ENCODE measurements around the gene OR5C1. TPM values are rescaled to one million over a fixed set of nuclear protein-coding genes. Genes with fewer than 3 reads are reported as not detected.
"Not testable (repeated sequence)": the region's sequence is repeated elsewhere in the genome, so short reads cannot be mapped to it uniquely, and the experiment has no call there.

Gene OR5C1
- total RNA-seq, 8 experiments from 2014 or later, result 0.25 to 0.52 TPM; not detected in 6

DNA sequence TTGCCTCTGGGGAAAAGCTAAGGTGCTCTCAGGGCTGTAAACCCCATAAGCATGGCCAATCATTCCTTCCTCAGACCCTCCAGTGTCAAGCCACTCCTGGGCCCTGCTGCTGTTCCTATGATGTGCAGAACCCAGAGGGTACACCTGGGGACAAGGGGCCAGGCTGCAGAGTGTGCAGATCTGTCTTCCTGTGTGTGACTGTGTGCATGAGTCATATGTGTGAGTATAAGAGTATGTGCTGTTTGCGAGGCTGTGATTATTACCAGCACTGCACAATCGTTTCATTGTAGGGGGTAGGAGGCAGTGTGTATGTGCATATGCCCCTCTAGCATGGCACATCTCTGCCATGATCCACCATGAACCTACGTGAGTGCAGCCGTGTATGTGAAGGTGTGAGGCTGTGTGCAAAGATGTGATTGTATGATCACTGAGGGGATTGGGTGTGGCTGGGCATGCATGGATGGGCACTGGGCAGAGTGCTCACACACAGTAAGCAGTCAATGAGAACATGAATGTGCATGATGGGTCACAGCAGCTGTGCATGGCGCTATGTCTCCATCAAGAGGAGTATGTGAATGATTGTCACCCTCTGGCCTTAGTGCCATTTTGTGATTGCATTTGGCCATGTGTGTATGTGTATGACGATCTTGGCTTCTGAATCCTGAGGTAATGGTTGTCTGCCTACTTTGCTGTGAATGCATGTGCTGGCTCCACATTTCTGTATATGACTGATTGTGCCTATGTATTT lies 8.8 kb downstream of the OR5C1 start:
- no peak overlapping the region for H3K27ac ChIP-seq
- no peak overlapping the region for H3K4me3 ChIP-seq
- H3K4me1 ChIP-seq (replicated peaks in 1 of 2), result no peaks in the 10 kb centered on the region
- no peak for ATAC-seq (replicated peaks in 6 of 8)
- WGBS, 10 experiments, result 39 to 93% (median 62%) methylated on average over 1 to 4 of the region's 6 CpGs; no CpG with 5 or more reads in 2 of the 10 experiments
- in situ Hi-C loops (cut with MboI; ENCODE audit: low pct_unique_long_range_greater_than_20kb in 2 of 9, low sequenced_read_pairs in 9 of 9, unreplicated experiment in 9 of 9), result no loop called here

DNA sequence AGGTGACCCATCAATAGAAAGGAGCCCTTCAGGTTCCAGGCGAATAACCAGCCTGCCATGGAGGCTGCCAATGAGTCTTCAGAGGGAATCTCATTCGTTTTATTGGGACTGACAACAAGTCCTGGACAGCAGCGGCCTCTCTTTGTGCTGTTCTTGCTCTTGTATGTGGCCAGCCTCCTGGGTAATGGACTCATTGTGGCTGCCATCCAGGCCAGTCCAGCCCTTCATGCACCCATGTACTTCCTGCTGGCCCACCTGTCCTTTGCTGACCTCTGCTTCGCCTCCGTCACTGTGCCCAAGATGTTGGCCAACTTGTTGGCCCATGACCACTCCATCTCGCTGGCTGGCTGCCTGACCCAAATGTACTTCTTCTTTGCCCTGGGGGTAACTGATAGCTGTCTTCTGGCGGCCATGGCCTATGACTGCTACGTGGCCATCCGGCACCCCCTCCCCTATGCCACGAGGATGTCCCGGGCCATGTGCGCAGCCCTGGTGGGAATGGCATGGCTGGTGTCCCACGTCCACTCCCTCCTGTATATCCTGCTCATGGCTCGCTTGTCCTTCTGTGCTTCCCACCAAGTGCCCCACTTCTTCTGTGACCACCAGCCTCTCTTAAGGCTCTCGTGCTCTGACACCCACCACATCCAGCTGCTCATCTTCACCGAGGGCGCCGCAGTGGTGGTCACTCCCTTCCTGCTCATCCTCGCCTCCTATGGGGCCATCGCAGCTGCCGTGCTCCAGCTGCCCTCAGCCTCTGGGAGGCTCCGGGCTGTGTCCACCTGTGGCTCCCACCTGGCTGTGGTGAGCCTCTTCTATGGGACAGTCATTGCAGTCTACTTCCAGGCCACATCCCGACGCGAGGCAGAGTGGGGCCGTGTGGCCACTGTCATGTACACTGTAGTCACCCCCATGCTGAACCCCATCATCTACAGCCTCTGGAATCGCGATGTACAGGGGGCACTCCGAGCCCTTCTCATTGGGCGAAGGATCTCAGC lies 11.6 kb downstream of the OR5C1 start, which contains the start of gene OR1K1:
Gene OR1K1, plus strand, starts transcription at position 58 of the 995 bp plus-strand sequence. Its CDS starts 0 bp downstream, at position 58.
- in situ Hi-C loops (cut with MboI; ENCODE audit: low pct_unique_long_range_greater_than_20kb in 2 of 9, low sequenced_read_pairs in 9 of 9, unreplicated experiment in 9 of 9), result loop anchor here in 6 of 9 experiments (10.0 to 25.0 kb wide), 4 partner anchors 336 to 688 kb away; no protein-coding TSS in a partner anchor
- 60 to 100% (median 80%) methylated on average over 1 to 13 of the region's 30 CpGs for WGBS, 10 experiments
- no peak within 1 kb of the TSS for H3K4me3 ChIP-seq
- no peaks in the 10 kb centered on the region for H3K4me1 ChIP-seq (replicated peaks in 1 of 2)
- H3K27ac ChIP-seq, result no peak within 1 kb of the TSS
- ATAC-seq (replicated peaks in 6 of 8), result no peak

GRCh38 chr9:122806661-122807060 lies 17.9 kb downstream of the OR5C1 start:
- Histone ChIP-seq H3K4me1 (replicated peaks in 1 of 2) (no peaks in the 10 kb centered on the region), H3K4me3 (no peak overlapping the region), H3K27ac (no peak overlapping the region)
- in situ Hi-C loops (cut with MboI; ENCODE audit: low pct_unique_long_range_greater_than_20kb in 2 of 9, low sequenced_read_pairs in 9 of 9, unreplicated experiment in 9 of 9), result loop anchor here in 6 of 9 experiments (10.0 to 25.0 kb wide), 4 partner anchors 342 to 694 kb away; no protein-coding TSS in a partner anchor
- 60 to 94% (median 80%) methylated on average over 1 to 3 of the region's 4 CpGs; no CpG with 5 or more reads in 3 of the 10 experiments for WGBS, 10 experiments
- no peak for ATAC-seq (replicated peaks in 6 of 8)

DNA sequence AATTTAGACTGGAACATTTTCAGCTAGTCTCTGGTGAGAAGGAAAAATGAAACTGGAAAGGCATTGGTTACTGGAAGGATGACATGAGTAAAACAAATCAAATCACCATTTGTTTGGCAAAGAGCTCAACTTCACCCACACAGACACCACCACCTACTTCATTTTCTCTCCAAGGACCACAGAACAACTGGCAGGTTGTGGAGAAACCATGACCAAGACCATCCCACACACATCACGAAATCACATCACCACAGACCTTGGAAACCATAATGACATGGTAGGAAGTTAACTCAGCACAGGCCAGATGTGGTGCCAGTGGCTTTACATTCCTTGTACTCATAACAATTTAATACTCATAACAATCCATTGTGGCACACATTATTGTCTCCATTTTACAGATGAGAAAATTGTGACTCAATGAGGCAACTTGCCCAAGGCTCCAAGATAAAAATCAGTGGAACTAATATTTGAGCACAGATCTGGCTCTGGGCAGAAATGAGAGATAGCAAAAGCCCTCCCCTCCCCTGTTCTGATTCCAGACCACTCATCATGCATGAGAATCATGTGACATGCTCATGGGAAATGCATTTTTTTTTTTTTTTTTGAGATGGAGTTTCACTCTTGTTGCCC lies 18.7 kb downstream of the OR5C1 start:
- 0 to 60% (median 43%) methylated on average over 1 of the region's 1 CpG; no CpG with 5 or more reads in 7 of the 10 experiments for WGBS, 10 experiments
- Histone ChIP-seq H3K4me1 (replicated peaks in 1 of 2) (no peaks in the 10 kb centered on the region), H3K27ac (no peak overlapping the region), H3K4me3 (no peak overlapping the region)
- no peak for ATAC-seq (replicated peaks in 6 of 8)
- in situ Hi-C loops (cut with MboI; ENCODE audit: low pct_unique_long_range_greater_than_20kb in 2 of 9, low sequenced_read_pairs in 9 of 9, unreplicated experiment in 9 of 9), result loop anchor here in 6 of 9 experiments (10.0 to 25.0 kb wide), 4 partner anchors 343 to 695 kb away; no protein-coding TSS in a partner anchor

DNA sequence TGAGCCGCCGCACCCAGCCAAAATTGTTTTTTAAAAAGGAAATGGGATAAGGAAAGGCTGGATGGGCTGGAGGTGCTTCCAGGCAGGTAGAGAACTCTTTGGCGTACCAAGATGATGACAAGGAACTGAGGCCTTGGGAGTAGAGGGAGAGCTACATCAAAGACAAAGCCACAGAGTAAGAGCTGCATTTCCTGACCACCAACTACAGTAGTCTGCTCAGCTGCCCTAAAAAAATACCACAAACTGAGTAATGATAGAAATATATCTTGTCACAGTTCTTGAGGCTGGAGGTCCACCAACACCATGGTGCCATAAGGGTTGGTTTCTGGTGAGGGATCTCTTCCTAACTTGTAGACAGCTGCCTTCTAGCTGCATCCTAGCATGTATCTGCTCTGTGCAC lies 19.4 kb downstream of the OR5C1 start:
- H3K4me1 ChIP-seq (replicated peaks in 1 of 2), result no peaks in the 10 kb centered on the region
- no peak overlapping the region for H3K27ac ChIP-seq
- in situ Hi-C loops (cut with MboI; ENCODE audit: low pct_unique_long_range_greater_than_20kb in 2 of 9, low sequenced_read_pairs in 9 of 9, unreplicated experiment in 9 of 9), result loop anchor here in 6 of 9 experiments (10.0 to 25.0 kb wide), 4 partner anchors 343 to 696 kb away; no protein-coding TSS in a partner anchor
- no peak overlapping the region for H3K4me3 ChIP-seq
- ATAC-seq (replicated peaks in 6 of 8), result no peak
- WGBS, 10 experiments, result 63 to 100% (median 73%) methylated on average over 1 to 3 of the region's 3 CpGs; no CpG with 5 or more reads in 4 of the 10 experiments

DNA sequence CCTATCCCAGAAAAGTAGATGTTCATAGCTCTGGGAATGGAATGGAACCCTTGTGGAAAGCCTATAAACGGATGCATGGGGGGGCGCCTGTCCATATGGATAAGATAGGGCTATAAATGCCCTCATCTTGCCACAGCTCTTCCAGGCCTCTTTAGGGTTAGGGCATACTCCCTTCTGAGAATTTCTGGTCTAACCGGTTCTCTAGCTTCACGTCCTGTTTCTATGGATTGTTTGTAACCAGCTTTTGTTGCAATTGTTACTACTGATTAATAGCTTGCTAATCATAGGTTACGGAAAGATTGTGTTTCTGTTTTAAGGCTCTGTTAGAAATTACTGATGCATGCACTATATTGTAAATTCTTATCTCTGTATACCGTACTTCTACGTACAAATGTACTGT lies 20.5 kb downstream of the OR5C1 start:
- ATAC-seq (replicated peaks in 6 of 8); H3K4me3 ChIP-seq; H3K4me1 ChIP-seq (replicated peaks in 1 of 2); H3K27ac ChIP-seq: not testable (repeated sequence)
- WGBS, 10 experiments, result 65 to 100% (median 88%) methylated on average over 1 to 7 of the region's 7 CpGs; no CpG with 5 or more reads in 2 of the 10 experiments
- in situ Hi-C loops (cut with MboI; ENCODE audit: low pct_unique_long_range_greater_than_20kb in 2 of 9, low sequenced_read_pairs in 9 of 9, unreplicated experiment in 9 of 9), result loop anchor here in 6 of 9 experiments (10.0 to 25.0 kb wide), 4 partner anchors 344 to 697 kb away; no protein-coding TSS in a partner anchor

DNA sequence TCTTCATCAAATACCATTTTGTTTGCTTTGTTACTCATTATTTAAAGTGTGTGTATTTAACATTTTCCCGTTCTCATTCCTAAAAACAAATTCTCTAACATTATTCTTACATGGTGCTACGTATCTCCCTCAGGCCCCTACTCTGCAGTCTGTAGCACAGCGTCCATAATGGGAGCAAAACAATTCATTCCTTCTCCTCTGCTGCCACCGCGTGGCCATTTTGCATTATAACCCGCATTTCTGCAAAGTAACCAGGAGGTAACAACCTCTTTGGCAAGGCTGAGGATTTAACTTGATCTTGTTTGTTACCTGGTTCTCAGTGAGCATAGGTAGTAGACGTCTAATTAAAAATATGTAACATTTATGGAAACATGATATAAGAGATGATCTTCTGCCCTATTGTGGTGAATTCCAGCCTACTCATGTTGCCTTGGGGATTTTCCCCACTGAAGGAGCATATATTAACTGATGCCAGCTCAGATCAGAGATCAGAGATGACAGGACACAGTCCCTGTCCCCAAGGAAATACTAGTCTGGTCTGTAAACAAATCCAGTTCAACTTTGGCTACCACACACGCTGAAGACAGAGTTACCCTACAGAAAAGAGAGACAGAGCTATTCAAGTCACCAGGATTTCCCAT lies 21.7 kb downstream of the OR5C1 start:
- WGBS, 10 experiments, result 0 to 10% (median 1%) methylated on average over 1 to 7 of the region's 8 CpGs
- H3K4me3 ChIP-seq, result no peak overlapping the region
- no peaks in the 10 kb centered on the region for H3K4me1 ChIP-seq (replicated peaks in 1 of 2)
- no peak overlapping the region for H3K27ac ChIP-seq
- in situ Hi-C loops (cut with MboI; ENCODE audit: low pct_unique_long_range_greater_than_20kb in 2 of 9, low sequenced_read_pairs in 9 of 9, unreplicated experiment in 9 of 9), result loop anchor here in 7 of 9 experiments (5.0 to 25.0 kb wide), 5 partner anchors 343 to 698 kb away; no protein-coding TSS in a partner anchor
- peak; percentile 85 to 98 (median 94) for ATAC-seq (replicated peaks in 6 of 8)

DNA sequence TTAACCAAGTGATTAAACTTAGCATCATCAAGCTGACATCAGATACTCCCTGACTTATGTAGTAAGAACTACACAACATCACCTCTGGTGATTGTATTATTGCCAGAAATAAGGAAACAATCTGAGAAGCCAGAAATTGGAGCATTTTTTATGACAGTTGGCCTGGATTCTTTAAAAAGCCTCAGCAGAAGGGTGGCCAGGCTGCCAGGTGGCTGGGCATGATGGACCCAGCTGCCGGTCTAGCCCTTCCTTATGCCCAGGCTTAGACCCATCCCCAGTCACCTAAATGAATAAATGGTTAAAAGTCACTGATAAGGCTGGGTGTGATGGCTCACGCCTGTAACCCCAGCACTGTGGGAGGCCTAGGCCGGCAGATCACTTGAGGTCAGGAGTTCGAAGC lies 24.0 kb downstream of the OR5C1 start:
- H3K4me3 ChIP-seq, result no peak overlapping the region
- no peak for ATAC-seq (replicated peaks in 6 of 8)
- no peak overlapping the region for H3K27ac ChIP-seq
- WGBS, 10 experiments, result 60 to 100% (median 82%) methylated on average over 1 to 4 of the region's 4 CpGs; no CpG with 5 or more reads in 6 of the 10 experiments
- in situ Hi-C loops (cut with MboI; ENCODE audit: low pct_unique_long_range_greater_than_20kb in 2 of 9, low sequenced_read_pairs in 9 of 9, unreplicated experiment in 9 of 9), result loop anchor here in 7 of 9 experiments (5.0 to 25.0 kb wide), 5 partner anchors 345 to 700 kb away; no protein-coding TSS in a partner anchor
- no peaks in the 10 kb centered on the region for H3K4me1 ChIP-seq (replicated peaks in 1 of 2)

- no peak overlapping the region for H3K4me3 ChIP-seq
- in situ Hi-C loops (cut with MboI; ENCODE audit: low pct_unique_long_range_greater_than_20kb in 2 of 9, low sequenced_read_pairs in 9 of 9, unreplicated experiment in 9 of 9), result loop anchor here in 7 of 9 experiments (5.0 to 25.0 kb wide), 5 partner anchors 347 to 702 kb away; no protein-coding TSS in a partner anchor
- WGBS, 10 experiments, result 50 to 100% (median 81%) methylated on average over 1 to 5 of the region's 6 CpGs; no CpG with 5 or more reads in 1 of the 10 experiments
- no peaks in the 10 kb centered on the region for H3K4me1 ChIP-seq (replicated peaks in 1 of 2)
- H3K27ac ChIP-seq, result no peak overlapping the region
- ATAC-seq (replicated peaks in 6 of 8), result no peak
Measured at GRCh38 chr9:122814545-122814944, 25.8 kb downstream of the OR5C1 start.

GRCh38 chr9:122815544-122815943 lies 26.8 kb downstream of the OR5C1 start:
- Histone ChIP-seq H3K27ac (no peak overlapping the region), H3K4me1 (replicated peaks in 1 of 2) (no peaks in the 10 kb centered on the region), H3K4me3 (no peak overlapping the region)
- in situ Hi-C loops (cut with MboI; ENCODE audit: low pct_unique_long_range_greater_than_20kb in 2 of 9, low sequenced_read_pairs in 9 of 9, unreplicated experiment in 9 of 9), result loop anchor here in 6 of 9 experiments (10.0 to 25.0 kb wide), 4 partner anchors 351 to 703 kb away; no protein-coding TSS in a partner anchor
- ATAC-seq (replicated peaks in 6 of 8), result no peak

DNA sequence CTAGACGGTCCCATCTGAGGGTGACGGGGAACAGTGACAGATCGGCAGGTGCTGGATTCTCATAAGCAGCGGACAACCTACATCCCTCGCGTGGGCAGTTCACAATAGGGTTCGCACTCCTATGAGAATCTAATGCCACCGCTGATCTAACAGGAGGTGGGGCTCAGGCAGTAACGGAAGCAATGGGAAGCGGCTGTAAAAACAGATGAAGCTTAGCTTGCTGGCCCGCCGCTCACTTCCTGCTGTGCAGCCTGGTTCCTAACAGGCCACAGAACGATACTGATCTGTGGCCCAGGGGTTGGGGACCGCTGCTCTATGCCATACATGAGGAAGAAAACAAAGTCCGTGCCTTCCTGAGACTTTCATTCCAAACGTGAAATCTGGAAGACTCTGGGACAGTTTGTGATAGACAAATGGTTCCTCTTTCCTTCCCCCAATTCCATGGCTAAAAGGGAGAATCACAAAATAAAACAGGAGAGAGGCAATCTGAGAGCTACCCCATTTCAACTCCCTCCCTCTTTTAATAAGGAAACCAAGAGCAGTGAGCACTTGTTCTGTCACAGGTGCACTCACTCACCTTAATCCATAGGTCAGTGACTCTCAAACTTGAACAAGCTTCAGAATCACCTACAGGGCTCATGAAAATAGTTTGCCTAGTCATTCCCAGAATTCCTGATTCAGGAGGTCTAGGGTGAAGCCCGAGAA lies 27.6 kb downstream of the OR5C1 start:
- in situ Hi-C loops (cut with MboI; ENCODE audit: low pct_unique_long_range_greater_than_20kb in 2 of 9, low sequenced_read_pairs in 9 of 9, unreplicated experiment in 9 of 9), result loop anchor here in 6 of 9 experiments (10.0 to 25.0 kb wide), 4 partner anchors 352 to 704 kb away; no protein-coding TSS in a partner anchor
- ATAC-seq (replicated peaks in 6 of 8), result no peak
- no peak overlapping the region for H3K4me3 ChIP-seq

More for the DNA sequence above, 27.6 kb downstream of the OR5C1 start:
- WGBS, 10 experiments, result 80 to 100% (median 86%) methylated on average over 1 to 11 of the region's 17 CpGs; no CpG with 5 or more reads in 1 of the 10 experiments
- H3K4me1 ChIP-seq (replicated peaks in 1 of 2), result peaks cover 0 to 7% of the 10 kb centered on the region in 2 donors
- H3K27ac ChIP-seq, result no peak overlapping the region
